Dendritic cell treated with granulocyte-macrophage colony-stimulating factor and Interleukin-4, amounts not matched to agents 40 ng/mL and 50 ng/mL, for 4 days (primary cell): ENCODE results near the gene WFDC1.

ENCODE experiments used
- H3K27ac Mint-ChIP-seq: one replicate; pipeline ENCODE4 v1.8.0; 2022; ENCODE audit warnings: mild to moderate bottlenecking, mixed read lengths
- H3K27me3 Mint-ChIP-seq: one replicate; pipeline ENCODE4 v1.8.0; 2022; ENCODE audit warnings: mild to moderate bottlenecking, mixed read lengths
- H3K36me3 Mint-ChIP-seq: one replicate; pipeline ENCODE4 v1.8.0; 2022; ENCODE audit warnings: low read depth, mixed read lengths
- H3K4me1 Mint-ChIP-seq: one replicate; pipeline ENCODE4 v1.8.0; 2022; ENCODE audit warnings: low read depth, mixed read lengths
- H3K4me3 Mint-ChIP-seq: one replicate; pipeline ENCODE4 v1.8.0; 2022; ENCODE audit warnings: mild to moderate bottlenecking, moderate library complexity, mixed read lengths
- H3K9me3 Mint-ChIP-seq: one replicate; pipeline ENCODE4 v1.8.0; 2022; ENCODE audit warnings: mixed read lengths
- intact Hi-C: fragments of 100-400 bp; cut with micrococcal nuclease; formaldehyde crosslinking; loops from one replicate; pipeline ENCODE4 v1.15.0; 2022

WFDC1 gene

DNA sequence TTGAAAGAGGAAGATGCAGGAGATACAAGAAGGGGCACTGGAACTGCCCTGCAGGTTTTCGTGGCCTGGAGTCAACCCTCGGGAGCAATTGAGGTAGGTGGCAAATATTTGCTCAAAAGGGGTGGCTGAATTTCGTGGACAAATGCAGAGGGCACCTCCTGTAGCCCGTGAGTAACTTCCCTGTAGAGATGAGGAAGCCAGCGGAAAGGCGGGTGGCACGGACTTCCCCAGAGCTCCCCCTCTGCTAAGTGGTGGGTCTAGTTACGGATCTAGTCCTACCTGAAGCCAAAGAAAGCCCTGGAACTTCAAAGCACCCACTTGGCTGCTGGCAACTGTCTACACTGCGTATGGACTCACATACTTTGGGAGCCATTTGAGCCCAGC, 72.6 kb downstream of the WFDC1 start:
- no peak overlapping the region for H3K4me3 Mint-ChIP-seq

GRCh38 chr16:84367750-84368307, 73.2 kb downstream of the WFDC1 start:
- no peaks in the 10 kb centered on the region for H3K9me3 Mint-ChIP-seq
- intact Hi-C loops = no loop called here
- H3K4me1 Mint-ChIP-seq = peaks cover 23% of the 10 kb centered on the region
- no peak overlapping the region for H3K4me3 Mint-ChIP-seq
- no peaks in the 10 kb centered on the region for H3K36me3 Mint-ChIP-seq
- H3K27ac Mint-ChIP-seq = no peak overlapping the region
- H3K27me3 Mint-ChIP-seq = peaks cover 64% of the 10 kb centered on the region

More for the DNA sequence above, 72.6 kb downstream of the WFDC1 start:
- Mint-ChIP-seq H3K36me3 (no peaks in the 10 kb centered on the region), H3K9me3 (no peaks in the 10 kb centered on the region), H3K27me3 (peaks cover 61% of the 10 kb centered on the region), H3K27ac (no peak overlapping the region), H3K4me1 (peaks cover 23% of the 10 kb centered on the region)
- intact Hi-C loops = no loop called here

DNA sequence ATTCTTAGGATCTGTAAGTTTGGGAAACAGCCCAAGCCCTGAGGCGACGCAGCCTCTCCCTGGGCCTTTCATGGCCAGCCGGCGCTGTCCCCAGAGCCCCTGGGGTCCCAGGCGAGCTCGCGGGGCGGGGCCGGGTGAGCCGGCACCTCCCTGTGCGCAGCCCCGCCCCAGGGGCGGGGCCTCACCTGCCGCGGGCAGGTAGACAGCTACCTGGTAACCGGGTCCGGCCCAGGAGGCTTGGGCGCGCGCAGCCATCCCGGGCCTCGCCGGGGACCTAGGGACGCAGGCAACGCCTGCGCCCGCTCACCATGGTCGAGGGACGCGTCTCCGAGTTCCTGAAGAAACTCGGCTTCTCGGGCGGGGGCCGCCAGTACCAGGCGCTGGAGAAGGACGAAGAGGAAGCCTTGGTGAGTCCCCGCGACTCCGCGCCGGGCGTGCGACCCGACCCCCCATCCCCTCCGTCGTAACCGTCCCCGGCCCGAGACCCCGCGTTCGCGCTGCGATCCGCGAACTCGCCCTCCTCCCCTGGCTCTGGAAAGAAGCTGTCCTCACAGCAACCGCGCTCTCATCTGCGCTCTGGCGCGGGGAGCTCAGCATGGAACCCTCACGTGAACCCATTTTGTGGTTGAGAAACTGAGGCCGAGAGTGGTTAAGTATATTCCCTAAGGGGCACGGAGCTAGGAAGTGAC, 73.8 kb downstream of the WFDC1 start, which contains the start of gene ATP2C2:
TSS of gene ATP2C2 (plus strand) at position 231 of the 689 bp plus-strand sequence. CDS start at position 309, 78 bp downstream.
- Mint-ChIP-seq H3K27ac (no peak within 1 kb of the TSS), H3K27me3 (peaks cover 66% of the 10 kb centered on the region)

GRCh38 chr16:84369105-84369504, 74.4 kb downstream of the WFDC1 start:
- Mint-ChIP-seq H3K9me3 (no peaks in the 10 kb centered on the region), H3K27me3 (peaks cover 67% of the 10 kb centered on the region), H3K4me1 (peaks cover 21% of the 10 kb centered on the region), H3K27ac (no peak overlapping the region), H3K36me3 (no peaks in the 10 kb centered on the region), H3K4me3 (no peak overlapping the region)
- intact Hi-C loops = no loop called here

More for the DNA sequence above, 73.8 kb downstream of the WFDC1 start, which contains the start of gene ATP2C2:
- intact Hi-C loops = no loop called here
- Mint-ChIP-seq H3K9me3 (no peaks in the 10 kb centered on the region), H3K36me3 (no peaks in the 10 kb centered on the region), H3K4me3 (no peak within 1 kb of the TSS), H3K4me1 (peaks cover 23% of the 10 kb centered on the region)

DNA sequence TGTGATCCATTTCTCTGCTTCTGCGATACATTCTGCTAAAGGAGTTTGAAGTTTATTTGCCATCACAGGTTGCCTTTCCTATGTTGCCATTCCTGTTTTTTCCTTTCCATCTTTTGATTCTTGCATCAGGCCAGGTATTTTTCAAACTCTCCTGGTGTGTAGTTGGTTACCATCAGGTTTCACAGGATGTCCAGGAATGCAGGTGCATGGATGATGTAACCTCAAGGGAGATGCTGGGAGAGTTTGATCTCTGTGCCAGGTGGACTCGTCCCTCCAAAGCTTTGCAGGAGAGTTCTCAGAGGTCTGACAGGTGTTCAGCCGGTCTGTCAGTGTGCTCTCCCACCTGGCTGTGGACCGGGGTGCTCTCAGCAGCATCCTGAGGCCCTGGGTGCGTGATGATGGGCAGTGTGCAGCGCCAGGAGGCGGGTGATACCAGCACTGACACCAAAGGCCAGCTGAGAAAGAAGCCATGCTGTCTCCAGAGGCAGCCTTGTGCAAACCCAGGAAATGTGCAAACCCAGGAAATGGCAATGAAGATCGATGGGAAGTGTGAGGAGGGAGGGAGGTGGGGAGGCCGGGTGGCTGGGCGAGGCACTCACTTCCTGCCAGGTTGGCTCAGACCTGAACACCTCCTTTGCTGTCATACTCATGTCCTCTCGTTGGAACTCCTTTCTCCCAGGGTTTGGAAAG, 75.4 kb downstream of the WFDC1 start:
- peaks cover 17% of the 10 kb centered on the region for H3K4me1 Mint-ChIP-seq
- no peak overlapping the region for H3K27ac Mint-ChIP-seq
- no peak overlapping the region for H3K4me3 Mint-ChIP-seq
- peaks cover 67% of the 10 kb centered on the region for H3K27me3 Mint-ChIP-seq
- H3K36me3 Mint-ChIP-seq = no peaks in the 10 kb centered on the region
- no peaks in the 10 kb centered on the region for H3K9me3 Mint-ChIP-seq
- intact Hi-C loops = no loop called here

DNA sequence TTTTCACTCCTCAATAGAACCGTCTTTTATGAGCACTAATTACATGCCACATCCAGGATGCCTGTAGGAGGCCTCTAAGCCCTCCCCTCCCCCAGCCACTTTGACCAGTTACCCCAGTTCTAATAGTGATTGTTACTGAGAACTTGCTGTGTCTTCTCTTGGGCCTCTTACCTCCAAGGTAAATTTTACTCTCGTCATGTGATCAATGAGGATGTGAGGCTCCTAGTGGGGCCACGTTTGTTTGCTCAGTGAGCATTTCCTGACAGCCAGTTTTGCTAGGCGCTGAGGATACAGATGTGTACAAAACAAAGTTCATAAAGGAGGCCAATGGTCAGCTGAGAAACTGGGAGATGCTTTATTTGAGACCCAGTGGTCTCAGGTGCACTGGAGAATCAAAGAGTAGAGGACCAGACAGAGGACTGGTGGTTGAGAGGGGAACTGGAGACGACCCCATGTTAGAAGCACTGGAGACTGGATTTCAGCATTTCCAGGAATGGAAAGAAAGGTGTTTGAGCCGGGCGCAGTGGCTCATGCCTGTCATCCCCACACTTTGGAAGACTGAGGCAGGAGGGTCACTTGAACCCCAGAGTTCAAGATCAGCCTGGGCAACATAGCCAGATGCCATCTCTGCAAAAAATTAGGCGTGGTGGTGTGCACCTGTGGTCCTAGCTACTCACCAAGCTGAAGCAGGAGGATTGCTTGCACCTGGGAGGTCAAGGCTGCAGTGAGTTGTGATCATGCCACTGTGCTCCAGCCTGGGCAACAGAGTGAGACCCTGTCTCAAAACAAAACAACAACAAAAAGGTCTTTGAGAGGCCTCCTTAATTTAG, 76.3 kb downstream of the WFDC1 start:
- Mint-ChIP-seq H3K4me3 (no peak overlapping the region), H3K27ac (no peak overlapping the region), H3K4me1 (peaks cover 24% of the 10 kb centered on the region), H3K27me3 (peaks cover 67% of the 10 kb centered on the region), H3K36me3 (no peaks in the 10 kb centered on the region), H3K9me3 (no peaks in the 10 kb centered on the region)
- intact Hi-C loops = no loop called here

GRCh38 chr16:84371553-84371865, 76.8 kb downstream of the WFDC1 start:
- Mint-ChIP-seq H3K4me1 (peaks cover 26% of the 10 kb centered on the region), H3K9me3 (no peaks in the 10 kb centered on the region), H3K36me3 (no peaks in the 10 kb centered on the region), H3K27me3 (peaks cover 64% of the 10 kb centered on the region), H3K4me3 (no peak overlapping the region), H3K27ac (no peak overlapping the region)
- intact Hi-C loops = no loop called here

DNA sequence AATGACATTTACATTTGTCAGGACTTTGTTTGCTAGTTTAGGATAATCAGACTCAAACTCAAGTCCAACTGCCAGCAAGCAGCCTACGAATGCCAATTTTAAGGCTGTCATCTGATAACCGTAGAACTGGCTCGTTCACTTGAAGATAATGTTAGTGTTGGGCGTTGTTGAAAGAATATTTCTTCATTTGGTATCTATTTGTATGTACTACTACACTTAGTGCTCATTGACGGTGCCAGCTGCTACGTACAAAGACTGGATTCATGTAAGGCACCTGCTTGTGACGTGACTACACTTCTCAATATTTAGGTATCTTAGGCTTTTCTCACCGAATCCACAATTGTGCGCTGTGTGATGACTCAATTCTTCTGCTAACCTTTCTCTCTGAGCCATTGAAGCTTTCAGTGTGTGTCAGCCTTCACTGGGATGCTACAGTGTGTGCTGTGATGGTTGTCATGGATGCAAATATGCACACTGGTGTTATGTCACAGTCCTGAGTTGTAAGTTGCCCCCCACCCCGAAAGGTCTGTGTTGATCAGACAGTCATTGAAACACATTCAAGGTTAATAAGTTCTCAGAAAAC, 79.3 kb downstream of the WFDC1 start:
- no peaks in the 10 kb centered on the region for H3K9me3 Mint-ChIP-seq
- H3K27ac Mint-ChIP-seq = no peak overlapping the region
- no peak overlapping the region for H3K4me3 Mint-ChIP-seq
- peaks cover 40% of the 10 kb centered on the region for H3K27me3 Mint-ChIP-seq
- intact Hi-C loops = no loop called here
- peaks cover 15% of the 10 kb centered on the region for H3K4me1 Mint-ChIP-seq
- H3K36me3 Mint-ChIP-seq = no peaks in the 10 kb centered on the region

GRCh38 chr16:84378099-84378498, 83.4 kb downstream of the WFDC1 start:
- Mint-ChIP-seq H3K9me3 (no peaks in the 10 kb centered on the region), H3K27me3 (peaks cover 33% of the 10 kb centered on the region), H3K36me3 (no peaks in the 10 kb centered on the region), H3K27ac (no peak overlapping the region), H3K4me1 (peaks cover 16% of the 10 kb centered on the region), H3K4me3 (no peak overlapping the region)
- intact Hi-C loops = no loop called here

DNA sequence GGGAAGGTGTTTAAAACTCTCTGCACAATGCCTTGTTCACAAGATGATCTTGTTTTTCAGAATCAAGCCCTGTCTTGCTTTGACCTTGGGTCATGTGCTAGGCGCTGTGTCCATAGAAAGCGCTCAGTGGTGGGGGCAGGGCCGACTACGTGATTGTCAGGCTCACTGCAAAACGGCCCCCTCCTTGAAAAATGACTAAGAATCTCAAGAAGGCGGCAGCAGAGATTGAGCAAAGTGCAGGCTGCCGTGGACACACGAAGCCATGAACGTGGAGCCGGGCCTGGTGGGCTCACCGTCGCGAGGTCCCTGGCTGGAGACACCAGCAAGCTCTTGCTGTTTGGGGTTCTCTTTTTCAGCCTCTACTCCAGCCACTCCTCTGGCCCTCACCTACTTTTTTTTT, 83.9 kb downstream of the WFDC1 start:
- H3K36me3 Mint-ChIP-seq = no peaks in the 10 kb centered on the region
- intact Hi-C loops = no loop called here
- peaks cover 16% of the 10 kb centered on the region for H3K4me1 Mint-ChIP-seq
- H3K4me3 Mint-ChIP-seq = no peak overlapping the region
- no peaks in the 10 kb centered on the region for H3K9me3 Mint-ChIP-seq
- H3K27ac Mint-ChIP-seq = no peak overlapping the region
- H3K27me3 Mint-ChIP-seq = peaks cover 29% of the 10 kb centered on the region

DNA sequence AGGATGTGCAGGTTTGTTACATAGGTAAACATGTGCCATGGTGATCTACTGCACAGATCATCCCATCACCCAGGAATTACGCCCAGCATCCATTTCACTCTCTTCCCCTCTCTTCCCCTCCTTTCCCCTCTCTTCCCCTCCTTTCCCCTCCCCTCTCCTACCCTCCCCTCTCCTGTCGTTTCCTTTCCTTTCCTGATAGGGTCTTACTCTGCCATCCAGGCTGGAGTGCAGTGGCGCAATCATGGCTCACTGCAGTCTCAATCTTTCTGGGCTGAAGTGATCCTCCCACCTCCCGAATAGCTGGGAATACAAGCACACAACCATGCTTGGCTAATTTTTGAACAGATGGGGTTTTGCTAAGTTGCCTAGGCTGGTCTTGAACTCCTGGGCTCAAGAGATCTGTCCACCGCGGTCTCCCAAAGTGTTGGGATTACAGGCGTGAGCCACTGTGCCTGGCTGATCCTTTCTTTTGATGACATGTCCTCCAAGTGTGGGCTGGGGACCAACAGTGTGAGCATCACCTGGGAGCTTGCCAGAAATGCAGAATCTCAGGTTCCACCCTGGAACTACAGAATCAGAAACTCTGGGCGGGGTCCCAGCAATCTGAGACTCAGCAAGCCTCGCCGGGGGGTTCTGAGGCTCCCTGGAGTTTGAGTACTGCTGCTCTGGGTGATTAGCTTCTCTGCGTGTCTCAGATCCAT, 84.5 kb downstream of the WFDC1 start:
- intact Hi-C loops = no loop called here
- H3K27ac Mint-ChIP-seq = no peak overlapping the region
- no peak overlapping the region for H3K4me3 Mint-ChIP-seq
- H3K9me3 Mint-ChIP-seq = no peaks in the 10 kb centered on the region
- H3K36me3 Mint-ChIP-seq = no peaks in the 10 kb centered on the region
- H3K4me1 Mint-ChIP-seq = peaks cover 16% of the 10 kb centered on the region
- peaks cover 27% of the 10 kb centered on the region for H3K27me3 Mint-ChIP-seq
